ENCODE data around the gene CHD2. TPM values are rescaled to one million over a fixed set of nuclear protein-coding genes. Genes with fewer than 3 reads are reported as not detected.

CHD2 gene
- total and polyA plus RNA-seq, 10 of the 15 experiments (the other 5 are each of a cell fraction or from before 2014, with no cell fraction given) = 38.1 to 94.7 (median 63.3) TPM

- TF ChIP-seq IRF3 (IDR thresholded peaks at IDR 0.05) (no peak), LARP7 (IDR thresholded peaks at IDR 0.05) (no peak), HDAC2 (IDR thresholded peaks at IDR 0.05) (no peak), RB1 (IDR thresholded peaks at IDR 0.05; ENCODE audit: borderline replicate concordance) (no peak), TCF12 (IDR thresholded peaks at IDR 0.05; ENCODE audit: low read depth, low read length) (no peak)
- TF ChIP-seq, protein P1, sequence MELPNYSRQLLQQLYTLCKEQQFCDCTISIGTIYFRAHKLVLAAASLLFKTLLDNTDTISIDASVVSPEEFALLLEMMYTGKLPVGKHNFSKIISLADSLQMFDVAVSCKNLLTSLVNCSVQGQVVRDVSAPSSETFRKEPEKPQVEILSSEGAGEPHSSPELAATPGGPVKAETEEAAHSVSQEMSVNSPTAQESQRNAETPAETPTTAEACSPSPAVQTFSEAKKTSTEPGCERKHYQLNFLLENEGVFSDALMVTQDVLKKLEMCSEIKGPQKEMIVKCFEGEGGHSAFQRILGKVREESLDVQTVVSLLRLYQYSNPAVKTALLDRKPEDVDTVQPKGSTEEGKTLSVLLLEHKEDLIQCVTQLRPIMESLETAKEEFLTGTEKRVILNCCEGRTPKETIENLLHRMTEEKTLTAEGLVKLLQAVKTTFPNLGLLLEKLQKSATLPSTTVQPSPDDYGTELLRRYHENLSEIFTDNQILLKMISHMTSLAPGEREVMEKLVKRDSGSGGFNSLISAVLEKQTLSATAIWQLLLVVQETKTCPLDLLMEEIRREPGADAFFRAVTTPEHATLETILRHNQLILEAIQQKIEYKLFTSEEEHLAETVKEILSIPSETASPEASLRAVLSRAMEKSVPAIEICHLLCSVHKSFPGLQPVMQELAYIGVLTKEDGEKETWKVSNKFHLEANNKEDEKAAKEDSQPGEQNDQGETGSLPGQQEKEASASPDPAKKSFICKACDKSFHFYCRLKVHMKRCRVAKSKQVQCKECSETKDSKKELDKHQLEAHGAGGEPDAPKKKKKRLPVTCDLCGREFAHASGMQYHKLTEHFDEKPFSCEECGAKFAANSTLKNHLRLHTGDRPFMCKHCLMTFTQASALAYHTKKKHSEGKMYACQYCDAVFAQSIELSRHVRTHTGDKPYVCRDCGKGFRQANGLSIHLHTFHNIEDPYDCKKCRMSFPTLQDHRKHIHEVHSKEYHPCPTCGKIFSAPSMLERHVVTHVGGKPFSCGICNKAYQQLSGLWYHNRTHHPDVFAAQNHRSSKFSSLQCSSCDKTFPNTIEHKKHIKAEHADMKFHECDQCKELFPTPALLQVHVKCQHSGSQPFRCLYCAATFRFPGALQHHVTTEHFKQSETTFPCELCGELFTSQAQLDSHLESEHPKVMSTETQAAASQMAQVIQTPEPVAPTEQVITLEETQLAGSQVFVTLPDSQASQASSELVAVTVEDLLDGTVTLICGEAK (IDR thresholded peaks at IDR 0.05; ENCODE audit: borderline replicate concordance) = no peak
Observed at GRCh38 chr15:92869263-92869940, 30.7 kb upstream of the CHD2 start (continued).

Data from GM12878 (cell line).